HG02938 (cell line): Measurements from ENCODE around the gene ITK.

ENCODE experiments used
- ATAC-seq: cut with Tn5 transposase; IDR thresholded peaks from one replicate; pipeline ENCODE4 v1.9.1; 2021; ENCODE audit warnings: mild to moderate bottlenecking, moderate library complexity; ENCODE audit not compliant: unreplicated experiment

The ITK gene

DNA sequence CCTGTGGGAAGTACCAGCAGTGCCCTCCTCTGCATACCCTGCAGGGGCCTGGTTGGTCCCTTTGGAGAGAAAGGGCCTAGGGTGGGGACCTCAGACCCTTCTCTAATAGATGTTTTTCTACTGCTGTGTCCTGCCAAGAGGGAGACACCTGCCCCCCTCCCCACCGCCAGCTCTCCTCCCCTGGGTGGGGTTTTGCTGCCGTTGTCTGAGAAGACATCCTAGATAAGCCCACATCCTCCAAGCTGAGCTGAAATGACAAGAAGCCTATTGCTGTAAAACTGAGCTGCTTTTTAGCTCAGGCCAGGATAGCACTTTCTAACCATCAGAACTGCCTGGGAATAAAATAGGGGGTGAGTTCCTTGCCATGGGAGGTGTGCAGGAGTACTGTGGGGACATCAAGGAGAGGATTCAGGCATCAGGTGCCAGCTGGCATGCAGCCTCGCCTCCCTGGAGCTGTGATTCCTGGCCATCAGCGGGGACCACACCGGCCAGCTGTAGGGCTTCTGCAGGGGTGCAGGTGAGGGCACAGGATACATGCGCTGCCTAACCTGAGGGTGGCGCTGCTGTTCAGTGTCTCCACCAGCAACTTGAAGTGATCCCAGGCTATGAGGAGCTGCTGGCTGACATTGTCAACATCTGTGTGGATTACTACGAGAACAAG, 123.2 kb downstream of the ITK start:
- no peak for ATAC-seq
